HepG2 (cell line): ENCODE measurements around the gene AMZ1. TPM values are rescaled to one million over a fixed set of nuclear protein-coding genes. Genes with fewer than 3 reads are reported as not detected.

Experiments used
- BCLAF1 ChIP-seq: fragments of 450-650 bp; IDR thresholded peaks from 2 replicates; pipeline ENCODE4 v1.6.1; 2017; ENCODE audit warnings: mild to moderate bottlenecking
- E2F1 ChIP-seq: sonication (generic); formaldehyde crosslinking; IDR thresholded peaks from 2 replicates; pipeline ENCODE4 v1.5.0; 2020; ENCODE audit warnings: missing genetic modification reagents
- ELF1 ChIP-seq: sonication (generic); formaldehyde crosslinking; IDR thresholded peaks from 2 replicates; pipeline ENCODE4 v1.4.0; 2020; ENCODE audit warnings: missing genetic modification reagents
- FLYWCH1 ChIP-seq: sonication (generic); formaldehyde crosslinking; IDR thresholded peaks from 2 replicates; pipeline ENCODE4 v1.8.1; 2023; ENCODE audit warnings: mild to moderate bottlenecking, missing genetic modification reagents
- HIC2 ChIP-seq: sonication (generic); formaldehyde crosslinking; IDR thresholded peaks from 2 replicates; pipeline ENCODE4 v1.9.0; 2022; ENCODE audit warnings: low read depth, missing genetic modification reagents
- HMG20B ChIP-seq: conservative IDR thresholded peaks from 2 replicates; pipeline ENCODE4 v1.6.1; 2016; ENCODE audit warnings: missing genetic modification reagents, missing compliant biosample characterization
- HOXA5 ChIP-seq: sonication (generic); formaldehyde crosslinking; IDR thresholded peaks from 2 replicates; pipeline ENCODE4 v1.4.0; 2020; ENCODE audit warnings: missing genetic modification reagents
- NAIF1 ChIP-seq: sonication (generic); formaldehyde crosslinking; IDR thresholded peaks from 2 replicates; pipeline ENCODE4 v1.5.0; 2020; ENCODE audit warnings: mild to moderate bottlenecking, missing genetic modification reagents, borderline replicate concordance
- PAF1 ChIP-seq: IDR thresholded peaks from 2 replicates; pipeline ENCODE4 v1.6.1; 2016; ENCODE audit warnings: missing genetic modification reagents, missing compliant biosample characterization
- PATZ1 ChIP-seq: sonication (generic); formaldehyde crosslinking; IDR thresholded peaks from 2 replicates; pipeline ENCODE4 v1.4.0; 2020; ENCODE audit warnings: missing genetic modification reagents
- RARA ChIP-seq: IDR thresholded peaks from 2 replicates; pipeline ENCODE4 v1.6.1; 2016; ENCODE audit warnings: missing genetic modification reagents, missing compliant biosample characterization
- RARG ChIP-seq: sonication (generic); formaldehyde crosslinking; IDR thresholded peaks from 2 replicates; pipeline ENCODE4 v1.4.0; 2020; ENCODE audit warnings: low read depth, mild to moderate bottlenecking, missing genetic modification reagents
- RFX1 ChIP-seq: fragments of 450-650 bp; IDR thresholded peaks from 2 replicates; pipeline ENCODE4 v1.6.1; 2017
- RNF2 ChIP-seq: fragments of 450-650 bp; conservative IDR thresholded peaks from 2 replicates; pipeline ENCODE4 v1.6.1; 2016; ENCODE audit warnings: low read depth
- TSC22D2 ChIP-seq: sonication (generic); formaldehyde crosslinking; IDR thresholded peaks from 2 replicates; pipeline ENCODE4 v1.5.1; 2020; ENCODE audit warnings: missing genetic modification reagents, mild to moderate bottlenecking, borderline replicate concordance
- U2AF2 ChIP-seq: fragments of 200-400 bp; formaldehyde crosslinking; IDR thresholded peaks from 2 replicates; pipeline ENCODE4 v1.6.1; 2017; ENCODE audit warnings: low read depth, mild to moderate bottlenecking, low read length
- XRCC5 ChIP-seq: fragments of 200-400 bp; formaldehyde crosslinking; optimal IDR thresholded peaks from 2 replicates; pipeline ENCODE3; 2017; ENCODE audit warnings: mild to moderate bottlenecking, low read length
- ZNF292 ChIP-seq: sonication (generic); formaldehyde crosslinking; IDR thresholded peaks from 2 replicates; pipeline ENCODE4 v1.8.1; 2022; ENCODE audit warnings: mild to moderate bottlenecking, low read depth, missing genetic modification reagents, borderline replicate concordance
- ZNF550 ChIP-seq: sonication (generic); formaldehyde crosslinking; IDR thresholded peaks from 2 replicates; pipeline ENCODE4 v1.4.0; 2020; ENCODE audit warnings: mild to moderate bottlenecking, missing genetic modification reagents, borderline replicate concordance
- ZNF773 ChIP-seq: sonication (generic); formaldehyde crosslinking; IDR thresholded peaks from 2 replicates; pipeline ENCODE4 v1.4.0; 2020; ENCODE audit warnings: missing genetic modification reagents, borderline replicate concordance
- ZNF776 ChIP-seq: sonication (generic); formaldehyde crosslinking; IDR thresholded peaks from 2 replicates; pipeline ENCODE4 v1.4.0; 2020; ENCODE audit warnings: mild to moderate bottlenecking, missing genetic modification reagents
- ZSCAN25 ChIP-seq: sonication (generic); formaldehyde crosslinking; IDR thresholded peaks from 2 replicates; pipeline ENCODE4 v1.8.0; 2022; ENCODE audit warnings: mild to moderate bottlenecking, missing genetic modification reagents
- ZSCAN9 ChIP-seq: IDR thresholded peaks from 2 replicates; pipeline ENCODE4 v1.6.1; 2016; ENCODE audit warnings: borderline replicate concordance
- polyA plus RNA-seq, 8 experiments: library from polyadenylated mRNA; depleted of rRNA in 3 of 8; stranded (reverse) in 7 of 8; unstranded in 1 of 8; fragments of >200 nt; fragmentation: Illumina TruSeq in 4 of 8; extraction: Trizol in 4 of 8; gene quantifications; 2 replicates each; pipeline versions ENCODE4 v1.2.1 to v1.2.3, GENCODE V29; 2011 to 2016; ENCODE audit warnings: low read depth in 4 of 8, missing spikeins in 1 of 8, mixed read lengths in 1 of 8; ENCODE audit not compliant: insufficient read depth in 1 of 8
- total RNA-seq, 5 experiments: library from RNA; depleted of rRNA; stranded (reverse); fragments of >200 nt; fragmentation: Illumina TruSeq; extraction: Trizol; gene quantifications; 2 replicates each; pipeline ENCODE4 v1.2.3, GENCODE V29; 2016; ENCODE audit warnings: low read depth in 1 of 5

The AMZ1 gene
- total and polyA plus RNA-seq, 2 of the 13 experiments (the other 11 are each of a cell fraction or from before 2014, with no cell fraction given): 0.03 TPM; not detected in 1

GRCh38 chr7:2641406-2642393 is 46.3 kb upstream of the AMZ1 start (continued):
- peak; percentile 70; the same call in 1 of the 2 replicates for TF ChIP-seq HIC2
- TF ChIP-seq ZNF550 (CRISPR knock-in tag): no peak
- peak; percentile 42; the same call in 1 of the 2 replicates for TF ChIP-seq HOXA5
- TF ChIP-seq RARA: peak; percentile 82
- no peak for TF ChIP-seq HMG20B (CRISPR knock-in tag)
- no peak for TF ChIP-seq FLYWCH1 (CRISPR knock-in tag)
- TF ChIP-seq NAIF1: no peak
- TF ChIP-seq U2AF2: no peak
- no peak for TF ChIP-seq ZNF773 (CRISPR knock-in tag)
- TF ChIP-seq RARG (CRISPR knock-in tag): no peak
- TF ChIP-seq PATZ1: peak; percentile 96
- peak; percentile 52 for TF ChIP-seq XRCC5
- TF ChIP-seq ZSCAN25 (CRISPR knock-in tag): no peak
- TF ChIP-seq ELF1 (CRISPR knock-in tag): peak; percentile 65
- no peak for TF ChIP-seq ZNF292 (CRISPR knock-in tag)
- TF ChIP-seq ZNF776 (CRISPR knock-in tag): peak; percentile 62; the same call in 1 of the 2 replicates
- peak; percentile 56; the same call in 1 of the 2 replicates for TF ChIP-seq ZSCAN9
- TF ChIP-seq PAF1 (CRISPR knock-in tag): no peak
- no peak for TF ChIP-seq RFX1
- TF ChIP-seq RNF2: peak; percentile 64; the same call in 1 of the 2 replicates
- no peak for TF ChIP-seq E2F1 (CRISPR knock-in tag)
- TF ChIP-seq BCLAF1: no peak
- TF ChIP-seq TSC22D2: no peak
